ENCODE measurements around the gene CYTH3. TPM values are rescaled to one million over a fixed set of nuclear protein-coding genes. Genes with fewer than 3 reads are reported as not detected.

CYTH3 gene
- total and polyA plus RNA-seq, 2 of the 4 experiments (the other 2 are of a cell fraction): 14.2 to 34.8 TPM

DNA sequence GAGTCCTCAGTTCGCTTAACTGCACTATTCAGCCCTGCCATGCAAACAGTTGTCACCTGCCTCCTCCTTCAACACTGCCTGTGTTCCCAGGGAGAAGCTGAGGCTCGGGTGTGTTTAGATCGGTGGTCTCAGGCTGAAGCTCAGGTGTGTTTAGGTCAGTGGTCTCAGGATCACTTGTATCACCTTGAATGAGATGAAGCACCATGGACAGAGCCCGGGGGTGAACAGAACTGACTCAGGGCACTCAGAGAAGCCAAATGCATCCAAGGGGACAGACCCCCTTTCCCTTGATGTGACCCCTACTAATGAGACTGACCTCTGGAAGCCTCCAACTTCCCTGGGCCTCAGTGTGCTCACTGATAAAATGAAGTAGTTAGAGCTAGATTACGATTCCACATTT lies 84.0 kb downstream of the CYTH3 start:
- Histone ChIP-seq H3K4me1 (ENCODE audit: control insufficient read depth, insufficient read depth, low read length) (no peaks in the 10 kb centered on the region), H2BK120ac (ENCODE audit: low read depth, low read length) (no peak overlapping the region), H2AK5ac (ENCODE audit: low read depth, low read length) (no peak overlapping the region), H3K4ac (ENCODE audit: low read depth, low read length) (no peak overlapping the region), H2BK5ac (ENCODE audit: low read depth, low read length, poor library complexity, severe bottlenecking) (no peak overlapping the region), H4K8ac (ENCODE audit: low read depth in 2 of 2, low read length in 2 of 2) (no peak overlapping the region), H3K9me3 (ENCODE audit: control insufficient read depth, insufficient read depth, low read length) (no peaks in the 10 kb centered on the region), H2BK20ac (ENCODE audit: low read depth, low read length) (no peak overlapping the region), H3K23ac (ENCODE audit: low read depth, low read length) (no peak overlapping the region), H4K20me1 (ENCODE audit: insufficient read depth, low read length) (peaks cover 3% of the 10 kb centered on the region; the same call in 1 of the 2 replicates), H3K27ac (ENCODE audit: insufficient read depth, low read length) (no peak overlapping the region), H3K14ac (replicated peaks; ENCODE audit: low read depth, low read length) (no peak overlapping the region), H4K5ac (ENCODE audit: low read depth, low read length) (no peak overlapping the region), H3K36me3 (ENCODE audit: control insufficient read depth, insufficient read depth, low read length) (peaks cover 22% of the 10 kb centered on the region), H3K27me3 (ENCODE audit: control insufficient read depth, insufficient read depth, low read length) (no peaks in the 10 kb centered on the region), H2BK15ac (ENCODE audit: low read depth, low read length) (no peak overlapping the region), H3K18ac (ENCODE audit: low read depth, low read length) (no peak overlapping the region), H3K79me1 (ENCODE audit: low read depth in 1 of 2, low read length in 2 of 2) (peaks cover 15 to 55% of the 10 kb centered on the region in 2 experiments), H3K56ac (ENCODE audit: extremely low read depth, insufficient read depth, low read length) (no peak overlapping the region), H3K4me2 (ENCODE audit: low read depth, low read length) (no peak overlapping the region), H2AFZ (replicated peaks; ENCODE audit: low read length, poor library complexity) (no peak overlapping the region), H4K91ac (ENCODE audit: insufficient read depth, low read depth, low read length) (no peak overlapping the region), H3K9ac (ENCODE audit: low read depth, low read length) (no peak overlapping the region), H2AK9ac (replicated peaks; ENCODE audit: low read depth, low read length, poor library complexity) (no peak overlapping the region), H3K9me1 (ENCODE audit: insufficient read depth, low read length) (peaks cover 7% of the 10 kb centered on the region; the same call in 1 of the 2 replicates), H3K4me3 (ENCODE audit: insufficient read depth, low read depth, low read length) (no peak overlapping the region)
- WGBS, 2 experiments (ENCODE audit: extremely low coverage in 2 of 2, insufficient read length in 1 of 2): no CpG with 5 or more reads among the region's 5 CpGs
- in situ Hi-C loops (cut with MboI; ENCODE audit: low sequenced_read_pairs): no loop called here
- no TSS peak for BruUV-seq (replicated peaks)
- no peak for DNase-seq
- POLR2A ChIA-PET (ENCODE audit: unreplicated experiment): no interaction called here
- CTCF ChIA-PET: no interaction called here
- dilution Hi-C loops (cut with HindIII; ENCODE audit: low sequenced_read_pairs, unreplicated experiment): no loop called here
- intact Hi-C loops (cut with micrococcal nuclease): no loop called here
- ATAC-seq (ENCODE audit: low read depth): no peak
- TF ChIP-seq RFX5 (IDR thresholded peaks at IDR 0.05; ENCODE audit: low read depth, low read length) (no peak), CHD1 (IDR thresholded peaks at IDR 0.05; ENCODE audit: low read depth, low read length) (no peak), POLR2A (IDR thresholded peaks at IDR 0.05; ENCODE audit: low read depth, low read length) (no peak), MXI1 (IDR thresholded peaks at IDR 0.05; ENCODE audit: borderline replicate concordance, low read depth, low read length) (no peak), CEBPB (IDR thresholded peaks at IDR 0.05; ENCODE audit: low read depth, low read length) (no peak), MAFK (IDR thresholded peaks at IDR 0.05; ENCODE audit: low read depth, low read length) (no peak), BHLHE40 (IDR thresholded peaks at IDR 0.05; ENCODE audit: low read depth, low read length) (no peak), SMC3 (IDR thresholded peaks at IDR 0.05; ENCODE audit: low read depth, low read length) (no peak), NFE2L2 (IDR thresholded peaks at IDR 0.05; ENCODE audit: low read depth, low read length) (no peak), MAZ (IDR thresholded peaks at IDR 0.05; ENCODE audit: borderline replicate concordance, low read depth, low read length) (no peak), RAD21 (IDR thresholded peaks at IDR 0.05; ENCODE audit: low read length) (no peak), FOS (IDR thresholded peaks at IDR 0.05; ENCODE audit: low read depth, low read length) (no peak), RCOR1 (IDR thresholded peaks at IDR 0.05; ENCODE audit: insufficient replicate concordance, low read length) (no peak)
- TF ChIP-seq, protein P1, sequence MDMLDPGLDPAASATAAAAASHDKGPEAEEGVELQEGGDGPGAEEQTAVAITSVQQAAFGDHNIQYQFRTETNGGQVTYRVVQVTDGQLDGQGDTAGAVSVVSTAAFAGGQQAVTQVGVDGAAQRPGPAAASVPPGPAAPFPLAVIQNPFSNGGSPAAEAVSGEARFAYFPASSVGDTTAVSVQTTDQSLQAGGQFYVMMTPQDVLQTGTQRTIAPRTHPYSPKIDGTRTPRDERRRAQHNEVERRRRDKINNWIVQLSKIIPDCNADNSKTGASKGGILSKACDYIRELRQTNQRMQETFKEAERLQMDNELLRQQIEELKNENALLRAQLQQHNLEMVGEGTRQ (IDR thresholded peaks at IDR 0.05; ENCODE audit: low read depth, low read length): no peak
- TF ChIP-seq, protein P2, sequence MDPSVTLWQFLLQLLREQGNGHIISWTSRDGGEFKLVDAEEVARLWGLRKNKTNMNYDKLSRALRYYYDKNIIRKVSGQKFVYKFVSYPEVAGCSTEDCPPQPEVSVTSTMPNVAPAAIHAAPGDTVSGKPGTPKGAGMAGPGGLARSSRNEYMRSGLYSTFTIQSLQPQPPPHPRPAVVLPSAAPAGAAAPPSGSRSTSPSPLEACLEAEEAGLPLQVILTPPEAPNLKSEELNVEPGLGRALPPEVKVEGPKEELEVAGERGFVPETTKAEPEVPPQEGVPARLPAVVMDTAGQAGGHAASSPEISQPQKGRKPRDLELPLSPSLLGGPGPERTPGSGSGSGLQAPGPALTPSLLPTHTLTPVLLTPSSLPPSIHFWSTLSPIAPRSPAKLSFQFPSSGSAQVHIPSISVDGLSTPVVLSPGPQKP (IDR thresholded peaks at IDR 0.05; ENCODE audit: borderline replicate concordance, low read depth, low read length): no peak
- TF ChIP-seq, protein P3, sequence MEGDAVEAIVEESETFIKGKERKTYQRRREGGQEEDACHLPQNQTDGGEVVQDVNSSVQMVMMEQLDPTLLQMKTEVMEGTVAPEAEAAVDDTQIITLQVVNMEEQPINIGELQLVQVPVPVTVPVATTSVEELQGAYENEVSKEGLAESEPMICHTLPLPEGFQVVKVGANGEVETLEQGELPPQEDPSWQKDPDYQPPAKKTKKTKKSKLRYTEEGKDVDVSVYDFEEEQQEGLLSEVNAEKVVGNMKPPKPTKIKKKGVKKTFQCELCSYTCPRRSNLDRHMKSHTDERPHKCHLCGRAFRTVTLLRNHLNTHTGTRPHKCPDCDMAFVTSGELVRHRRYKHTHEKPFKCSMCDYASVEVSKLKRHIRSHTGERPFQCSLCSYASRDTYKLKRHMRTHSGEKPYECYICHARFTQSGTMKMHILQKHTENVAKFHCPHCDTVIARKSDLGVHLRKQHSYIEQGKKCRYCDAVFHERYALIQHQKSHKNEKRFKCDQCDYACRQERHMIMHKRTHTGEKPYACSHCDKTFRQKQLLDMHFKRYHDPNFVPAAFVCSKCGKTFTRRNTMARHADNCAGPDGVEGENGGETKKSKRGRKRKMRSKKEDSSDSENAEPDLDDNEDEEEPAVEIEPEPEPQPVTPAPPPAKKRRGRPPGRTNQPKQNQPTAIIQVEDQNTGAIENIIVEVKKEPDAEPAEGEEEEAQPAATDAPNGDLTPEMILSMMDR (conservative IDR thresholded peaks at IDR 0.05; ENCODE audit: low read depth, low read length): no peak
